Peyer's patch (tissue), 4 donors: ENCODE results near the gene CORIN.

ENCODE experiments used
- CTCF ChIP-seq, 6 experiments: fragments of 450-650 bp in 4 of 6; fragments of 200-600 bp in 2 of 6; sonication (generic) in 1 of 6; IDR thresholded peaks; one replicate each; pipeline ENCODE4 v1.5.1; 2017 to 2019; ENCODE audit warnings: antibody characterized with exemption in 6 of 6, mild to moderate bottlenecking in 3 of 6, moderate library complexity in 1 of 6
- POLR2A ChIP-seq, 2 donors: fragments of 450-650 bp; IDR thresholded peaks; one replicate each; pipeline ENCODE4 v1.5.1; 2017; ENCODE audit warnings: antibody characterized with exemption in 2 of 2, mild to moderate bottlenecking in 2 of 2, moderate library complexity in 2 of 2

GRCh38 chr4:47814618-47815295 is 23.1 kb downstream of the CORIN start:
- TF ChIP-seq CTCF (IDR thresholded peaks at IDR 0.05) (no peak), POLR2A (IDR thresholded peaks at IDR 0.05) (no peak)
